GM21737 (cell line): ENCODE data around the gene NT5E.
A peak's percentile ranks its signal among the peaks of the same experiment; 100 is the strongest.

ENCODE experiments used
- ATAC-seq: cut with Tn5 transposase; IDR thresholded peaks from one replicate; pipeline ENCODE4 v1.9.1; 2021; ENCODE audit warnings: mild to moderate bottlenecking, moderate library complexity; ENCODE audit not compliant: unreplicated experiment

Gene NT5E

DNA sequence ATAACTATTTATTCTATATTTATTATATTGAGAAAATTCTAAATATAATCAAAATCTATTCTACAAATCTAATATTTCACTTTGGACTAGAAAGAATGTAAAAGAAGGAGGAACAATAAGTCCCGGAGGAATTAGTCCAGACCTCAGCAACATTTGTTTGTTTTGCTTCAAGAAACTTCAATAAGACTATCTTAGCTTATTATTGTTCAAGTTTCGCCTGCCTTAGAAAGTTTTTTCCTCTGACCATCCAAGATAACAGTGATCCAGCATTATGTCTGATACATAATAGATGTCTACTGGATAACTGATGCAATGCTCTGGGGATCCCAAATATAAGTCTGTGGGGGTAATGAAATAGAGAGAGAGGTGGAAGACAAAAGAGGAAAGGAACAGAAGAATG, 28.7 kb upstream of the NT5E start:
- no peak for ATAC-seq

DNA sequence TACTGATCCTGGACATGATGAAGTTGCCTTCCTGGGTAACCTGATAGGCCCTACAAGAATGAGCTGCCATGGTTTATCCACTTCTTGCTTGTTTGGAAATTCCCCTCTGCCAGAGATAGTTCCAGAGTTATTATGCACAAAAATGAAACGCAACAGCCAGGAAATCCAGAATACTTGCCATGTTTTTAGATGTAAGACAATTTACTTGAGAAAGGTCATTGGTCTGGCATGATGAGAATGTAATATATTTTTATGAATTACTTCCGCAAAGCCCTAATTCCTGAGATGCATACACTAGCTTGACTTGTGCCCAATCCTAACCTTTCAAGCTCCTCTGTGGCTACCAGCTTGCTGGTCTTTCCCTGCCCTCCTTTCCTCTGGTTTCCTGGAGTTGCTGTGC, 27.9 kb upstream of the NT5E start:
- ATAC-seq, result no peak

DNA sequence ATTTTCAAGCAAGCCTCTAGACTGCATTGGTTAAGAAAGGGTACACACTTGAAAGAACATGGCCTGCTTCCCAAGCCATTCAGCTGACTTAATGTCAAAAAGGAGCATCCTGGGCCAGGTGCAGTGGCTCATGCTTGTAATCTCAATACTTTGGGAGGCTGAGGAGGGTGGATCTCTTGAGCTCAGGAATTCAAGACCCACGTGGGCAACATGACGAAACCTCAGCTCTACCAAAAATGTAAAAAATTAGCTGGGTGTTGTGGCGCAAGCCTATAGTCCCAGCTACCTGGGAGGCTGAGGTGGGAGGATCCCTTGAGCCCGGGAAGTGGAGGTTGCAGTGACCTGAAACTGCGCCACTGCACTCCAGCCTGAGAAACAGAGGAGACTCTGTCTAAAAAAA, 26.9 kb upstream of the NT5E start:
- no peak for ATAC-seq

DNA sequence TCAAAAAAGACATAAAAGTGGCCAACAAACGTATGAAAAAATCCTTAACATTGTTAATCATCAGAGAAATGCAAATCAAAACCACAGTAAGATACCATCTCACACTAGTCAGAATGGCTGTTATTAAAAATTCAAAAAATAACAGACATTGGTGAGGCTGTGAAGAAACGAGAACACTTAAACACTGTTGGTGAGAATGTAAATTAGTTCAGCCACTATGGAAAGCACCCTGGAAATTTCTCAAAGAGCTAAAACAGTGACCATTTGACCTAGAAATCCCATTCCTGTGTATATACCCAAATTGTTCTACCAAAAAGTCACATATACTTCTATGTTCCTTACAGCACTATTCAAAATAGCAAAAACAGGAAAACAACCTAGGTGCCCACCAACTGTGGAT, 24.9 kb upstream of the NT5E start:
- no peak for ATAC-seq

DNA sequence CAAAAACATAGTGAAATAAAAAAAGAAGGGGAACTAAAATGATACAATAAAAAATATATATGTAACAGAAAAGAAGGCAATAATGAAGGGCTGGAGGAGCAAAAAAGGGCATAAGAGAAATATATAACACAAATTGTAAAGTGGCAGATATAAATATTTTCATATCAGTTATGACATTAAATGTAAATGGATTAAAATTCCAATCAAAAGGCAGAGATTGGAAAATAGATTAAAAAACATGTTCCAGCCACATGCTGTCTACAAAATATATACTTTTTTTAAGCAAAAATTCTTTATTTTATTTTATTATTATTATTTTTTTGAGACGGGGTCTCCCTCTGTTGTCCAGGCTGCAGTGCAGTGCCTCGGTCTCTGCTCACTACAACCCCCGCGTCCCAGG, 23.9 kb upstream of the NT5E start:
- ATAC-seq, result no peak

DNA sequence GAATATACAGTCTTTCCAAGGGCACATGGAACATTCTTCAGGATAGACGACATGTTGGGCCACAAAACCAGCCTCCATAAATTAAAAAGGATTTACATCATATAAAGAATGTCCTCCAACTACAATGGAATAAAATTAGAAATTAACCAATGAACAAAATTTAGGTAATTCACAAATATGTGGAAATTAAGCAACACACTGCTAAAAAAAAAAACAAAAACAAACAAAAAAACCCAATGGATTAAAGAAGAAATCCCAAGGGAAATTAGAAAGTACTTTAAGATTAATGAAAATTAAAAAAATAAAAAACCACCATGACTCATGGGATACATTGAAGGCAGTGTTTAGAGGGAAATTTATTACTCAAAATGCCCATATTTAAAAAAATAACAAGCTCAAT, 21.4 kb upstream of the NT5E start:
- ATAC-seq, result no peak

DNA sequence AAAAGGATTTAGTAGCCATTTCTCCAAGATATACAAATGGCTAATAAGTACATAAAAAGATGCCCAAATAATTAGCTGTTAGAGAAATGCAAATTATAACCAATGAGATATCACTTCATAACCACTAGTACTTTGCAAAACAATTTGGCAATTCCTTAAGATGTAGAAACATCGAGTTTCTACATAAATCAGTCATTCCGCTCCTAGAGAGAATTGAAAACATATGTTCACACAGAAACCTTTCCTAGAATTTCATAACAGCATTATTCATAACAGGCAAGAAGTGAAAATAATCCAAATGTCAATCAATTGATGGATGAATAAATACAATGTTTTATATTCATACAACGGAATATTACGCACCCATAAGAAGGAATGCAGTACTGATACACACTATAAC, 20.5 kb upstream of the NT5E start:
- no peak for ATAC-seq

DNA sequence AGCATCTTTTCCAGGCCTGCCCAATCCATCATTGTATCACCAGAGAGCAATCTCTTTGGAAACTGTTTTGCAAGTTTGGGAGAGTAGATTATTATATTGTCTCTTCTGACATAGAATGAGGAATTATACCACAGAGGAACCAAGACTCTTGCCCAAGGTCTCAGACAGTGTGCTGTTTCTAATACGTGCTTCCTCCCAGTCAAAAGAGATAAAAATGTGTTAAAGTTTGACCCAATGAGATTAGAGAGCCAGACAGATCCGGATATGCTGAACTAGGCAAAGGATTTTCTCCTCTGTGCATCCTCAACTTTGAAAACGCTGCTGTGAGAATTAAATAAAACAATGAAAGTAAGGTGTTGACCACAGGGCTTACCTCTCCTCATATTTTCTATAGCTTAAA, 18.6 kb upstream of the NT5E start:
- ATAC-seq, result no peak

DNA sequence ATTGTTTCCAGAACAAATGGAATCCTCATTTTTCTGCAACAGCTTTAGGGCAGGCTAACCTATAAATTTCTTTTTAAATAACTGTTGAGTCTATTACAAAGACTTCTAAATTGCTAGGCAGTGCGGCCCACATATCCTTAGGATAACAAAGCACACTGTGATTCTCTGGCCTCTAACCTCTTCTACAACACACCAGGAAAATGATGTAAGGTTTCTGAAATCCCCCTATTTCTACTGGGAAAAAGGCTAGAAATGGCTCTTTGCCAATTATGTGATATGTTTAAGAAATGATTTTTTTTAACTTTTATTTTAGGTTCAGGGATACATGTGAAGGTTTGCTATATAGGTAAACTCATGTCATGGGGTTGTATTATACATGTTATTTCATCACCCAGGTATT, 17.3 kb upstream of the NT5E start:
- ATAC-seq, result no peak

DNA sequence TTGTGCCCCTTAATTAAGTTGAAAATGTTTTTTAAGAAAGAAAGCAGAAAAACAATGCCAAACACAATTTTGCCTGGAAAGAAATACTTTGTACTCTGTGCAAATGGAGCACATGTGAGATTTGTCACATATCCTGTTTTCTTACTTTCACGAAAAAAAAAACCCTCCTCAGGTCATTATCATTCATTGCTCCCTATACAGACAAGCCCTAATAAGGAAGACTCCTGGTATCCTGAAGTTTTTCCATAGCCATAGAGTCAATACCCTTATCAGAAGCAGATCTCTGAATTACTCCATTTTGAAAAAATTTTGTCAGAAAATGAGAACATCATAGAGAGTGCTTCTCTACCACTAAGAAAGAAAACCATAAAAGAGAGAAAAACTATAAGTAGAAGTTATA, 14.0 kb upstream of the NT5E start:
- ATAC-seq, result no peak

DNA sequence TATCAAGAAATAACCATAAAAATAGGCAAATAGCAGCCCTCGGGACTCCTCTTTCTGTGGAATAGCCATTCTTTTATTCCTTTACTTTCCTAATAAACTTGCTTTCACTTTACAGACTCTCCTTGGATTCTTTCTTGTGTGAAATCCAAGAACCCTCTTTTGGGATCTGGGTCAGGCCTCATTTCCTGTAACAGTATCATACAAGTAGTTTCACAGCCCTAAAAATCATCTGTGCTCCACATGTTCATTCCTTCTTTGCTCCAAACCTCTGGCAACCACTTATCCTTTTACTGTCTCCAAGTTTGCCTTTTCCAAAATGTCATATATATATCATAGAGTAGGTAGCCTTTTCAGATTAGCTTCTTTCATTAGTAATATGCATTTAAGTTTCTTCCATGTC, 13.5 kb upstream of the NT5E start:
- ATAC-seq, result no peak

DNA sequence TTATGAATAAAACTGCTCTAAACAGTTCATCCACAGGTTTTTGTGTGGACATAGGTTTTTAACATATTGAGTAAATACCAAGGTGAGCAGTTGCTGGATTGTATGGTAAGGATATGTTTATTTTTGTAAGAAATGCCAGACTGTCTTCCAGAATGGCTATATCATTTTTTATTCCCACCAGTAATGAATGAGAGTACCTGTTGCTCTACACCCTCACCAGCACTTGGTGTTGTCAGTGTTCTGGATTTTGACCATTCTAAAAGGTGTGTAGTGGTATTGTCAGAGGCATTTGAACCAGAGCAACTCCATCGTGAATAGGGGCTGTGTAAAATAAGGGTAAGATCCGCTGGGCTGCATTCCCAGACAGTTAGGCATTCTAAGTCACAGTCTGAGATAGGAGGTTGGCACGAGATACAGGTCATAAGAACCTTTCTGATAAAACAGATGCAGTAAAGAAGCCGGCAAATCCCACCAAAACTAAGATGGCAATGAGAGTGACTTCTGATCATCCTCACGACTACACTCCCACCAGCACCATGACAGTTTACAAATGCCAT, 12.9 kb upstream of the NT5E start:
- ATAC-seq, result no peak

DNA sequence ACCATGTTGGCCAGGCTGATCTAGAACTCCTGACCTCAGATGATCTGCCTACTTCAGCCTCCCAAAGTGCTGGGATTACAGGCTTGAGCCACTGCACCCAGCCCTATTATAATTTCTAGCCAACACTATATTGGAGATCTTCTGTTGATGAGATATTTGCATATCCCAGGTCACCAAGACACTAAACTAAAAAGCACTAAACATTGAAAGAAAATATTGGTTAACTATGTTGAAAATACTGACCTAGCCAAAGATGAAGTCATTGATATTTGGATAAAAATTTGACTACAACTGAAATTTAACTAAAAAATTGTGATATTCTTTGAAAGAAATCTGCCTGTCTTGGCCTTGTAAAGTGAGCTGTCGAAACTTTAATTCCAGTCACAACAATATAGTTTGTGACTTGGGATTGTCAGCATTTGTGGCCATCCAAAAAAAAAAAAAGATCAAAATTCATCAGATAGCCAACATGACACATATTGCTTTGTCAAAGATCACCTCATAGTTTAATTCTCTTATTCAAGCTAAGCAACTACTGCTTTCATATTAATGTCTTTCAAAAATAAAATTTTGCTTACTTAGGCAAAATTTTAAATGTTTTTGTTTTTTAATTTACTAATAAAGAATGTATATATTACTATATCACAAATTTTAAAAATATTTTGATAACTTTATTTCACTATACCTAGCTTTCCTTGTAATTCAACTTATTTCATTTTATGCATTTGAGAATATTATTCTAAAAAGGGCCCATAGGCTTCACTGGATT, 6.3 kb upstream of the NT5E start:
- no peak for ATAC-seq

DNA sequence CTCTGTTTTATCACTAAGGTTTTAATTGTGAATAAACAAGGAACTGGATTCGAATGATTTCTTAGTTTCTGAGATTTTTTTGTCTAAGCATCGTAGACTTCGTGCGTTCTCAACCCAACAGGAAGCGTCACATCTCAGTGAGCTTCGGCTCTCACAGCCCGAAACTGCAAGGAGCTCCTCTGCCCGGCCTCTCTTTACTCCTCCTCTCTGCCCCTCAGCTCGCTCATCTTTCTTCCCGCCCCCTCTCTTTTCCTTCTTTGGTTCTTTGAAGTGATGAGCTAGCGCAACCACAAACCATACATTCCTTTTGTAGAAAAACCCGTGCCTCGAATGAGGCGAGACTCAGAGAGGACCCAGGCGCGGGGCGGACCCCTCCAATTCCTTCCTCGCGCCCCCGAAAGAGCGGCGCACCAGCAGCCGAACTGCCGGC, 480 bp upstream of the NT5E start:
- peak; percentile 79 for ATAC-seq

DNA sequence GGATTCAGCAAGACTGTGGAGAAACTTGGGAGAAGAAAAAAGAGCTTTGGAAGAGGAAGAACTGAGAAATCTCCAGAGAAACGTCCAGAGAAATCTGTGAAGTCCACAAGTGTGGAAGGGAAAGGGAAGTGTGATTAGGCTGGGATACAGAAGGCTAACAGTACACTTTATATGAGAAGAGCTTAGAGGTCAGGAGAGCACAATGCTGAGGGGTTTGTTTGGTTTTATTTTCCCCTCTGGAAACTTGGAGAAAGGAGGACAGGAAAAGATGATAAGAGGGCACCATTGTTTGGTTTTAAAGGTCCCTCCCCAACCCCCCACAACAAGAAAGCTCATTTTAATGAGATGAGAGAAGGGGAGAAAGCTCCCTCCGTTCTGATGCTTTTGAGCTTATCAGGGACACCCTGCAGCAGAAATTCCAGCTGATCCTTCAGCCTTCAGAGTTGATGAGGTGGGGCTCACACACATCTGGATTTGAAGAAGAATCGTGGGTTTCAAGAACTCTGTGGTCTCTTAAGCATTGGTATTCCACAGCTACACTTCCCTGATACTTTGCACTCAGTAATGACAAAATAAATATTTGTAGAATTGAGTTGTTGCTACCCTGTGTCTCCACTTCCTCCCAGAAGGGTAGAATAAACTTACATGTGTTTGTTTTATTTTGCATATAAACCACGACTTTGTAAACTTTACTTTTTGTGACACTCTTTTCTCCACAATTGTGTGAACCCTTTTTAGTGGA, 1.9 kb downstream of the NT5E start:
- no peak for ATAC-seq

DNA sequence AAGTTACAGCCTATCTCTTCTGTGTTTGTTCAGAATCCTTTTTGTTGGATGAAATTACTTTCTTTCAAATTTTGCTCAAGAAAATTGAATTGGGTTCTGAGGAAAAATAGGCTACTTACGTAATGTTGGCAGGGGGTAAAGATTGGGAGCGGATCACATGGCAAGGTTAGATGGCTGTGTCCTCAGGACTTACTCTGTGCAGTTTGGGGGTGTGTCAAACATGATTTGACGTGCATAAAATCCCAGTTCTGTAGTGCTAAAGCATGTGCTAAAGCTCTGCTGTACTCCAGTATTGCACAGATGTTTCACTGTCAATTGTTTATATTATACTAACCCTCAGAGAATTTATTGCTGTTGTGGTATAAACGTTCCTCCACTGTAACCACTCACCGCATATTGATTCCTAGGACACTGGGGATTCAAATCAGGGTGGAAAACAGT, 2.6 kb downstream of the NT5E start:
- ATAC-seq, result no peak

DNA sequence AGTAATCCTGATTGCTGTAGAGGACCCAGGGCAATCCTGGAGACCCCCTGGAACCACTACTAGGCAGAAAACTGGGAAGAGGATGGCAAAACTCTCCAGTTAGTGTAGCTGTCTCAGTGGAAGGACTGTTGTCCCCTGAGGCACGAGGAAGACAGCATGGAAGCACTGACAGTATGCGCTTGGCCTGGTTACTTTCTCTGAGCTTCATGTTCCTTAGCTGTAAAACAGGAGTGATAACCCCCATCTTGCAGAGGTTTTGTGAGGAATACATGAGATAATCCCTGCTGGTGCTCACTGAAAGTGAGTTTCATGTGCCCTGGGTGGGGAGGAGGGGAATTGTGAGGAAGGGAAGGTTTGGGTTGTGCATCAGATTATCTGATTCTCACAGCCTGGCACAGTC, 3.2 kb downstream of the NT5E start:
- ATAC-seq, result no peak

DNA sequence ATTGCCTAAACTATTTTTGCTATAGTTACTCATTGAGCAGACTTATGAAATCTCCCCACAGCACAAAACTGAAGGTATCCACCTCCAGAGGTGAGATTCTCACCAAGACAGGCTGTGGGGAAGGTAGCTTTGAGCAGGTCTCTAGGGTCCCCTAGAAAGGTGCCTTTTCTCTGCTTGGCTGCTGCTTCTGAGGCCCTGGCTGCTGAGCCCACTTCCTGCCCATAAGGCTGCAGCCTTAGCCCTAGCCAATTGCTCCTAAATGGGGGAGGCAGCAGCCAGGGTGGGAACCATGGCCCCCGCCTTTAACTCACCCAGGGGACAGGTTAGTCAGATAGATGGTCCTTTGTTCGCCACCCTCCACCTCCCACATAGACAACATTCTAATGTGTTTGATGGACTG, 3.6 kb downstream of the NT5E start:
- no peak for ATAC-seq

DNA sequence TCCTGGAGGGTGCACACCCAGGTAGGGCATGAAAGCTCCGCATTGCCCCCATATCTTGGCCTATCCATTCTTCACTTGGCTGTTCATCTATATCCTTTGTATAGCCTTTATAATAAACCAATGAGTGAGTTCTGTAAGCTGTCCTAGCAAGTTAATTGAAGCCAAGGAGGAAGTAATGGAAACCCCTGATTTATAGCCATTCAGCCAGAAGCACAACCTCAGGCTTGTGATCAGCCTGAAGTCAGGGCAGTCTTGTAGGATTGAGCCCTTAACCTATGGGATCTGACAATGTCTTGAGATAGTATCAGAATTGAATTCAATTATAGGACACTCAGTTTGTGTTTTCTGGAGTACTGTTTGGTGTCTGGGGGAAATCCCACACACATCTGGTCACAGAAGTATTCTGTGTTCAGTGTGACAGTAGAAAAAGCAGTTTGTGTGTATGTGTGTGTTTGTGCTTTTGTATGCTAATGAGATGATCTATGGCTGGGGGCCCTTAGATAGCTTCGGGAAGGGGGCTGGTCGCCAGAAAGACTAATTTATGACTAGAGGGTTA, 5.7 kb downstream of the NT5E start:
- no peak for ATAC-seq

DNA sequence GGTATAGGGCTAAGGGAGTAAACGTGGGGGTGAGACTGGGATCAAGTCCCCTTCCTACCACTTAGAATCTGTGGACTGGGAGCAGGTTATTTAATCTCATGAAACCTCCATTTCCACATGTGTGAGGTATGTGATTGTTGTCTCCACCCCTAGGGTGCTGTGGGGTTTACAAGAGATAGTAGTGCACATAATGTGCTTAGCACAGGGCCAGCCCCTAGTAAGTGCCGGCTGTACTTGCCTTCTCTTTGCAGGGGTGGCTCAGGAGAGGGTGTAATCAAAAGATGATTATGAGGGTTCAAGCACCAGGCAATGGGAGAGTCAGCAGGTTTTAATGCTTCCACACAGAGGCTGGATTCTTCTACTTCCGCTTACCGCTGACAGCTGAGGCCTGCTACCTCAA, 6.9 kb downstream of the NT5E start:
- no peak for ATAC-seq

DNA sequence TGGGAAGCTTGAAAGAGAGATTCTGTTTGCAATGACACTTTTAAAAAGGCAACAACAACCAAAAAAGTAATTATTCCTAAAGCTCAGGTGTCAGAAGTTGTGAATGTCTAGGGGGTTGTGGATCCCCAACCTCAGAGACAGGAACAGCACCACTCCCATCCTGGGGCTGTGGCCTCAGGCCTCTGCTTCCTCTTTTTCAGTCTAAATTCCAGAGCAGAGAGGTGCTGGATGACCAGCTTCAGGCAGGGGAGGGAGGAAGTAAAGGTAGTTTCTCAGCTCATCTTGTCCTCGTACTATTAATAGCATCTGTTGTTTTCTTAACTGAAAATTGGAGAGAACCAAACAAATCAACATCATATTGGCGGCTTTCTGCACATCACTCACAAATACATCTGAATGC, 8.3 kb downstream of the NT5E start:
- ATAC-seq, result no peak

DNA sequence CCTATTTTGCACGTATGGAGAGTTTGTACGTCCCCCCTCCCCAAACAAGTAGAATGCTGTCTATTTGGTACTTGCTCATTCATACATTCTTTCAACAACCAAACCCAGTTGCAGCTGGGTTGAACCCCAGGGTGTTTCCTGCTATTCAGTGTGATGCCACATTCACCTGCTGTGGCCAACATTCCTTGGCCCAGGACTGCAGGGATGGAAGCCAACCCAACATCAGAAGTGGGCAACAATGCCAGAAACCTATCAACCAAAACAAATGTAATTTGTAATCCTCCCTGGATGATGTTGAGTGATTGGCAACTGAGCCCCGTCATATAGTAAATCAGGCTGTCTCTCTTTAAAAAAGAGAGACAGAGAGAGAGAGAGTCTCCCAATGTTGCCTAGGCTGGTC, 8.9 kb downstream of the NT5E start:
- ATAC-seq, result no peak
